B cell (primary cell): Measurements from ENCODE around the gene PAK6.

Source experiments
- EZH2 ChIP-seq: IDR thresholded peaks from 2 replicates; pipeline ENCODE4 v1.6.1; 2012; ENCODE audit warnings: borderline replicate concordance, low read depth, mild to moderate bottlenecking, moderate library complexity, low read length; ENCODE audit not compliant: insufficient read depth, poor library complexity, severe bottlenecking
- TF ChIP-seq, protein P1 (sequence below): fragments of 200-600 bp; IDR thresholded peaks from one replicate; pipeline ENCODE4 v1.8.0; 2022; ENCODE audit warnings: antibody characterized with exemption, mild to moderate bottlenecking

GRCh38 chr15:40282869-40283614 lies 44.2 kb downstream of the PAK6 start, which contains the start of gene ANKRD63:
- no peak for TF ChIP-seq EZH2
- TF ChIP-seq, protein P1, sequence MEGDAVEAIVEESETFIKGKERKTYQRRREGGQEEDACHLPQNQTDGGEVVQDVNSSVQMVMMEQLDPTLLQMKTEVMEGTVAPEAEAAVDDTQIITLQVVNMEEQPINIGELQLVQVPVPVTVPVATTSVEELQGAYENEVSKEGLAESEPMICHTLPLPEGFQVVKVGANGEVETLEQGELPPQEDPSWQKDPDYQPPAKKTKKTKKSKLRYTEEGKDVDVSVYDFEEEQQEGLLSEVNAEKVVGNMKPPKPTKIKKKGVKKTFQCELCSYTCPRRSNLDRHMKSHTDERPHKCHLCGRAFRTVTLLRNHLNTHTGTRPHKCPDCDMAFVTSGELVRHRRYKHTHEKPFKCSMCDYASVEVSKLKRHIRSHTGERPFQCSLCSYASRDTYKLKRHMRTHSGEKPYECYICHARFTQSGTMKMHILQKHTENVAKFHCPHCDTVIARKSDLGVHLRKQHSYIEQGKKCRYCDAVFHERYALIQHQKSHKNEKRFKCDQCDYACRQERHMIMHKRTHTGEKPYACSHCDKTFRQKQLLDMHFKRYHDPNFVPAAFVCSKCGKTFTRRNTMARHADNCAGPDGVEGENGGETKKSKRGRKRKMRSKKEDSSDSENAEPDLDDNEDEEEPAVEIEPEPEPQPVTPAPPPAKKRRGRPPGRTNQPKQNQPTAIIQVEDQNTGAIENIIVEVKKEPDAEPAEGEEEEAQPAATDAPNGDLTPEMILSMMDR = no peak
